SKM-1 (cell line): Measurements from ENCODE around the gene TRIM71.
"Not testable (repeated sequence)": the region's sequence is repeated elsewhere in the genome, so short reads cannot be mapped to it uniquely, and the experiment has no call there.

Source experiments
- DNase-seq: peaks from one replicate; lab custom pipeline; 2025; ENCODE audit not compliant: unreplicated experiment; lab: John Stamatoyannopoulos, UW

The TRIM71 gene

DNA sequence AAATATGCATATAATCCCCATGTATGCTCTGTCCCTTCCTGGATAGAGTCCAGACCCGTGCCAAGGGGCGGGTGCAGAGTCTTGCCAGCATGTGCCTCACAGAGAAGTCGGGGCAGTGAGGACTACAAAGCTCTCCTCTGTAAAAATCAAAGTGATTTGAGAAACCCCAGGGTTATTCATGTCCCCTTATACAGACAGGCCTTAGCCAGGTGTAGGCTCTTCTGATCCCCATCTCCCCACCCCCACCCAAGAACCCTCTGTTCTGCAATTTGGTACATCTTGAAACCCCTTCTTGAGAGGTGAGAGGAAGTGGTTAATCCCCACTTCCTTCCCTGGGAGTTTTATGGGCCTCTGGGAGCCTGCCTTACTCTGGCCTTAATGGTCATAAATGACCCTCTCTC lies 24.7 kb downstream of the TRIM71 start:
- peak; percentile 78 for DNase-seq

DNA sequence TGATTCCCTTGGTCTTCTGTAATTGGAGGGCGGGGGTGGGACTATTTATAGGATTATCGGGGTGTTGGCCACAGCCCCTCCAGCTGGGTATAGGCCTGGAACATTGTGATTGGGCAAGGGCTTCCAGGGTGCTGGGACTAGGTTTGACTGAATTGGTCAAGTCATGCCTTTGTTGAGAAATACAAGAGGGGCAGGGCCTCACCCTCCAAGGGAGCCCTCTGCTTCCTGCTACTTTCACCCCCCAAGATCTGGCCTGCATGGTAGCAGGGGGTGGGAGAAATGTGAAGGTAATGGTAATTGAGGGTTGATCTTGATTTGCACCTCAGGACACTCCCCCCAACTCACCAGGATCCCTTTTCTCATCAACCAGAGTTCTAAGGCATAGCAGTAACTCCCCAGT lies 25.2 kb downstream of the TRIM71 start:
- peak; percentile 78 for DNase-seq

DNA sequence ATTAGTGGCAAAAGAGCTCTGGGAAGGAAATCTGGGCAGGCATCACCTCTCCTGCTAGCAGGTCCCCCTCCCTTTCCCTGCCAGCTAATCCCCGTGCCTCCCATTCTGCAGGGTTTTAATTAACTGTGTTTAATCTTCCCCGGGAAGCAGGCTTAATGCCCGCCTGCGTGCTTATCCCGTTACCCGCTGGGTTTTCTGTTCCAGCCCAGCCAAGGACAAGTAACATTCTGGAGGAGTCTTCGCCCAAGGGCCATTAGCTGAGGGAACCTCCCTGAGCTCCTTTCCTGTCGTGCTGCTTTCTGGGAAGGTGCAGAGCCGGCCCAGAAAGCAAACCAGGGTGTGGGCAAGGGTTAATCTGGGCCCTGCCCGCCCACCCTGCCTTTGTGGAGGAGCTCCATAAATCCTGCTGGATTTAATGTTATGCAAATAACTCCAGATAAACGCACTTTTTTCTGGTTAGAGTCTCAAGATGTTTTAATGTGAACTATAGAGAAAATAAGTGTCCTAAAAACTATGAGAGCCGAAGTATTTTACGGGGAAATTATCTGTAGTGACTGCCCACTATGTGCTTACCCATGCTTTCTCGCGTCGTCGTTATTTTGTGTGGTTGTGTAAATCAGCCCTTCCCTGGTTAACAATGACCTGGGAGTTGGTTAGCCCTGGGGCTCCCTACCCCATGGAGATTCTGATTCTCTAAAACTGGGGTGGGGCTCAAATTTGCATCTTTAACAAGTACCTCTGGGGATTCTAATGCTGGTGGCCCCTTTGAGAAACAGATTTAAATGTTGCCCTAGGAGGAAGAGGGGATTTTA lies 25.9 kb downstream of the TRIM71 start:
- DNase-seq: no peak

GRCh38 chr3:32844322-32844654 lies 26.5 kb downstream of the TRIM71 start:
- no peak for DNase-seq

- DNase-seq: no peak
Measured at GRCh38 chr3:32844914-32845313, 27.1 kb downstream of the TRIM71 start.

DNA sequence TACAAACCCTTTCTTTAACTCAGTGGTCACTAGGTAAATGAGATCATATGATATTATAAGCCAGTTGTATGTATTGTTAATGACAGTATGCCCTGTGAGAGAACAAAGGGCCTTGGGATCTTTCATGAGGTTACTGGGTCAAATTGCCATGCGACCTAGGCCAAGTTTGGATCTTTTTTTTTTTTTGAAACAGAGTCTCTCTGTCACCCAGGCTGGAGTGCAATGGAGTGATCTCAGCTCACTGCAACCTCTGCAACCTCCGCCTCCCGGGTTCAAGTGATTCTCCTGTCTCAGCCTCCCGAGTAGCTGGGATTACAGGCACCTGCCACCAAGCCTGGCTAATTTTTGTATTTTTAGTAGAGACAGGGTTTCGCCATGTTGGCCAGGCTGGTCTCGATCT lies 27.7 kb downstream of the TRIM71 start:
- not testable (repeated sequence) for DNase-seq

DNA sequence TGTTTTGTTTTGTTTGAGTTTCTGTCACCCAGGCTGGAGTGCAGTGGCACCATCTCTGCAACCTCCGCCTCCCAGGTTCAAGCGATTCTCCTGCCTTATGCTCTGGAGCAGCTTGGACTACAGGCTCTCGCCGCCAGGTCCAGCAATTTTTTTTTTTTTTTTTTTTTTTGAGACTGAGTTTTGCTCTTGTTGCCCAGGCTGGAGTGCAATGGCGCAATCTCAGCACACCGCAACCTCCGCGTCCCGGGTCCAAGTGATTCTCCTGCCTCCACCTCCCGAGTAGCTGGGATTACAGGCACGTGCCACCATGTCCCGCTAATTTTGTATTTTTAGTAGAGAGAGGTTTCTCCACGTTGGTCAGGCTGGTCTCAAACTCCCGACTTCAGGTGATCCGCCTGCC lies 29.2 kb downstream of the TRIM71 start:
- not testable (repeated sequence) for DNase-seq

DNA sequence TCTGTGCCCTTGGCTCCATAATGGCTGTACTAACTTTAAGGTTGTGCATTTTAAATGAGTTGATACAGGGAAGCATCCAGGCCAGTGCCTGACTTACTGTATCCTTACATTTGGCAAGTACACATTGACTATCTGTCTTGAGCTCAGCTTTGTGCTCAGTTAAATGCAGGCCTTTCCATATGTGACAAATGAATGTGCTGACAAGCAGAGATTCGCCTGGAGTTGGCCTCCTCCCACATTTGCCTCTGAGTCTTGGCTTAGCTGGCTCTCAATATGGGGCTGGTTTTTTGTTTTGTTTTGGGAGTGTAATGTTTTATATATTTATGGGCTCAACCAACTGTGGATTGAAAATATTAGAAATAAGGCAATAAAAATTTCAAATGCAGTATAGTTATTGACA lies 29.7 kb downstream of the TRIM71 start:
- DNase-seq: no peak

DNA sequence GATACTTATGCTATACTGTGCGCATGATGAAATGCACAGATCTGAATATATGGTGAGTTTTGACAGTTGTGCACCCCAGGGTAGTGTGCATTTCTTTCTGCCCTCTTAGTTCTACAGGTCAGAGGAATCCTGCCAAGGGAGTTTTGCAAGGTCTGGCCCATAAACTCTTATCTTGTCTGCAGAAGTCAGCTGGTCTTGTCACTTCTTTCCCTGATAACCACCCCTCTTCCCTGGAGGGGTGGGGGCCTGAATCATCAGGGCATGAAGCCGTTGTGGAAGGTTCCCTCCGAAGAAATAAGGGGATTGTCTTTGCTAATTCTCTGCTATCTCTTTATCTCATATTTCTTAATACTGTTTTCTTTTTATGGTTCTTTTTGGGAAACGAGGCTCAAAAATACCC lies 30.4 kb downstream of the TRIM71 start:
- no peak for DNase-seq

DNA sequence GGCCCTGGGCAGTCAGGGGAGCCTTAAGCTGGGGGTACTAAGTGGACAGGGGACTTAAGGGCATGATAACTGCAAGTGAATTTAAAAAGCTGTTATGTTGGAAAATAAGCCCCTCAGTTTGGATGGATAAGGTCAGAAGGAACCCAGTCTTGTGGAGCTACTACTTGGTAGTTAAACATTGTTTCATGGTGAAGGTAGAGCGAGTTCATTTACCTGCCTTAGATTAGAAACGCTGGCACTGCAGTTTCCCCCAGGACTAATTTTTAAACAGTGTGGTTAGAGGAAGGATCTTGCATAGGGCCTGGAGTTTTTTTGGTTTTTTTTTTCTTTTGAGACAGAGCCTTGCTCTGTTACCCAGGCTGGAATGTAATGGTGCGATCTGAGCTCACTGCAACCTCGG lies 31.2 kb downstream of the TRIM71 start:
- no peak for DNase-seq

DNA sequence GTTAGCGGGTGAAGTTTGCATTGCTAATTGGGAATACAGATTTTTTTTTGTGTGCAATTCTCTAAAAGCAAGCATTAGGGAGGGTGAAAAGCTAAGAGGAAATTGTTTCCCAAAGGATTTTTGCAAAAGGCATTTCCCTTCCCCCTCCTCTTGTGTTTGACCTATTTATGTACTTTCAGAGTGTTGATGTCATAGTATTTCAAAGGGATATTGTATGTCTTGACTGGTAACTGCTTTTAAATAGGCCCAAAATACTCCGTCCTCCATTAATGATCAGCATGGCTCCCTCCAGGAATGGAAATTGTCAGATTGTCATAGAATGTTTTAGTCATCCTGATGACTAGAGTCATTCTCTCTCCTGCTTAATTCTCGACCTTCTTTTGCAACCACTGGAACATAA lies 32.4 kb downstream of the TRIM71 start:
- DNase-seq: no peak

GRCh38 chr3:32850636-32851035 lies 32.8 kb downstream of the TRIM71 start:
- DNase-seq: no peak

DNA sequence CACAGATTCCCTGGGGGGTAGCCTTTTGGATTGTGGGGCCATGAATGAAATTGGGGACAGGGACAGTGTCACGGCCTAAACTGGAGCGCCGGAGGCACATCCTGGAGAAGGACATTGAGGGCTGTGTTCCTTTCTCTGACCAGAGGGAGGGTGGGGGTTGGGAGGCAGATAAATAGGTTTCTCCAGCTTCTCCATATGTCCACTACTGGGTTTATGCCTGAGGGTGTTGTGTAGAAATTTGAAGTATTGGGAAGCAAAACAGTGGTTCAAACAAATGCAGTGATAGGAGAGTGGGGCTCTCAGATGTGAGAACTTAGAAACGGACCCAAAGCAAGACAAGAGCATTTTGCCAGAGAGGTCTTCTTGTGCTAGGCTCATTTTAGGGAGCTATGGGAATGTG lies 34.3 kb downstream of the TRIM71 start:
- no peak for DNase-seq

DNA sequence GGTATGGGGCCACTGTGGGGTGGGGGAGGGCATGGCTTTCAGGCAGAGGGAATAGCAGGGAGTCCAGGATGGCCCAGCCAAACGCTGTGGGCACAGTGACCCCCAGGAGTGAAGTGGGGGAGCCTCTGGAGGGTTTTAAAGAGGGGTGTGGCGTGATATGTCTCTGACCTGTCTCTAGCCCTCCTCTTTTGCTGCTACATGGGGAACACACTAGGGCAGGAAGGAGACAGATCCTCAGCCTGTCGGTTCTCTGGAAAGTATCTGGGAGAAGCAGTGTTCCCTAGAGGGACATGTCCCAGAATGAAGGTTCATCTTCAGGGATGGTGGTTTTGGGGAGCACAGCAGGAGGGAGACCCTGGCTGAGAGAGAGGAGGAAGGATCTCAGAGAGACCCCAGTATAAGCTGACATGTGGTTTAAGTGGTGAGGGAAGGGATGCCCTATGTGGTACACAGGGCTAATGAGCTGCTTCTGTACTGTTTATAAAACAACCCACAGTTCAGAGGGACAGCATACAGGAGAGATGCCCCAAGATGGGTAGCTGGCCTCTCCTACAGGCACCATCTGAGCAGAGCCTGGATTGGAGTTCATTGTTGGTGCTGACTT lies 37.7 kb downstream of the TRIM71 start:
- DNase-seq: no peak

DNA sequence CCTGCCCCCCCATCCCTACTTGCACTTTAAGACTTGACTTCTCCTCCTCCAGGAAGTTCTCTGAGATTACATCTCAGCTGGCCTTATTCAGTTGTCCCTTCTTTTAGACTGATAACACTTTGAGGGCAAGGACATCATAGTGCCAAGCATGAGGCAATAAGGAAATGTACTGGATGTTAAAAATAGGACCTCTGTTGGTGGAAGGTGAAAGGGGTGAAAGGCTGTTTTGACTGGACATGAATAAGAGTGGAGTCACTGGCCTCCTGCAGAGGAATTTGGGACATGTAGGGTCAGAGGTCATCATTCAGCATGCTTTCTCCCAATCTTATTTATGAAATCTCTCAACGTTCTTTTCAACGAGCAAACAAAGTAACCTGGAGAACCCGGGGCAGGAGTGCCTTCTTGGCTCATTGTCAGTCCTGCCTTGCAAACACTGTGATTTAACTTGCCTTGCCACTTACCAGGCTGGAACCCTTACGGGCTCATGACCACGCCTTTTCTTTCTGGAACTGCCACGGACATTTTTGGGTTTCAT lies 38.6 kb downstream of the TRIM71 start:
- no peak for DNase-seq

DNA sequence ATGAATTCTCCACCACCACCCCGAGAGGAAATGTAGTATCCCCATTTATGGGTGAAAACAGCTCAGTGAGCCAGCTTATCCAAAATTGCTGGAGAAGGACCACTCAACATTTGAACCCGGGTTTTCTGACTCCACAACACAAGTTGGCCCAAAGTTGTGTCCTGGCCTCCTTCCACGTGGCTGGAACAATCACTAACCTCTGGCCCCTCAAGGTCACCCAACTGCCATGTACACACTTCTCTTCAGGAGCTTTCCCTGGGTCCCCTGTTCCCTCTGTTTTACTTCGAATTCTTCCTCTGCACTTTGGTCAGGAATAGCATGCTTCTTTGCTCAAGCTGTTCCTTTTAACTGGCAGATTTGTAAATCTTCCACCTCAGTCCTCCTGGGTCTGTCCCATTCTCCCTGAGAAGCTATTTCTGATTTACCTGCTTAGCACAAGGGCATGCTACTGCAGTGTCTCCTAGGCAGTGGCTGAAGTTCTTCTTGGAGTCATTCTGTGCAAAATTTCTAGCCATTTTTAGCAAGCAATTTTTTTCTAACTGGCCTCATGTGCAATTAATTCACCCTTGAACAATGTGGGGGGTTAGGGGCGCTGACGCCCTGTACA lies 39.2 kb downstream of the TRIM71 start:
- no peak for DNase-seq

GRCh38 chr3:32857921-32858320 lies 40.1 kb downstream of the TRIM71 start:
- DNase-seq: no peak

- DNase-seq: no peak
Measured at GRCh38 chr3:32859604-32860237, 41.9 kb downstream of the TRIM71 start.

- DNase-seq: no peak
Measured at GRCh38 chr3:32860499-32860898, 42.7 kb downstream of the TRIM71 start.

- no peak for DNase-seq
Measured at GRCh38 chr3:32861681-32862080, 43.9 kb downstream of the TRIM71 start.

GRCh38 chr3:32862247-32862935 lies 44.6 kb downstream of the TRIM71 start:
- DNase-seq: no peak
